AG09309 (cell line): Measurements from ENCODE around the gene IQCN.

ENCODE experiments used
- DNase-seq: peaks from one replicate; pipeline ENCODE4 v3.0.0-alpha.2; 2010; ENCODE audit warnings: low read depth
- H3K4me3 ChIP-seq: 2 replicates; pipeline ENCODE4 v1.5.1; 2011; ENCODE audit warnings: mild to moderate bottlenecking, low read depth, low read length, moderate library complexity; ENCODE audit not compliant: control insufficient read depth
- TF ChIP-seq, protein P1 (sequence below): IDR thresholded peaks from 2 replicates; pipeline ENCODE4 v1.5.1; 2011; ENCODE audit warnings: mild to moderate bottlenecking, low read depth, low read length, inconsistent platforms; ENCODE audit not compliant: insufficient read depth, control insufficient read depth; ENCODE audit errors: missing control alignments

The IQCN gene

DNA sequence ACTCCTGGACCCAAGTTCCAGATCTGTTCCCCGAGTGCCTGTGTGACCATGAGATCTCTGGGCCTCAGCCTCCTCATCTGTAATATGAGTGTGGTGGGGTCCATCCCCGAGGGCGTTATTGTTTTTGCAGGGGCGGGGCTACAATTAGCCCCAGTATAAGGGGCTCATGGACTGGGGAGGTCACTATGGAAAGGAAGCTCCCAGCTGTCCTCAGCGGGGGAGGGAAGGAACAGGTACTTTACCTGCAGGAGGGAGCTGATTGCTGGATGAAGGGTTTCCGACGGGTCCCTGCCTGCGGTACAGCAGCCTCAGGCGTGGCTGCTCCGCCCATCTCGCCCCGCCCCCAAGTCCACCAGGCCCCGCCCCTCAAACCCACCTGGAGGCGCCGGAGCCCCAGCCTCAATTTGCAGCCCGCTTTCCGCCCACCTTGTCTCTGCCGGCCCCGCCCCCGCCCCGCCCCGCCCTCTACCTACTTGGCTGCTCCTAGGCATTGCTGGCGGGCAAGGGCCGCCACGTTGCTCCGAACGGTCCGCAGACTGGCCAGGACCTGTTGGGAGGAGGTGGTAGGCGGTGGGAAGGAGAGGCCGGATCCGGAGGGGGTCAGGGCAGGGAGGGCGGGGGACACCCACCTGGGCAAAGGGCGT lies 53.5 kb downstream of the IQCN start:
- DNase-seq: no peak
- no peak overlapping the region for H3K4me3 ChIP-seq
- TF ChIP-seq, protein P1, sequence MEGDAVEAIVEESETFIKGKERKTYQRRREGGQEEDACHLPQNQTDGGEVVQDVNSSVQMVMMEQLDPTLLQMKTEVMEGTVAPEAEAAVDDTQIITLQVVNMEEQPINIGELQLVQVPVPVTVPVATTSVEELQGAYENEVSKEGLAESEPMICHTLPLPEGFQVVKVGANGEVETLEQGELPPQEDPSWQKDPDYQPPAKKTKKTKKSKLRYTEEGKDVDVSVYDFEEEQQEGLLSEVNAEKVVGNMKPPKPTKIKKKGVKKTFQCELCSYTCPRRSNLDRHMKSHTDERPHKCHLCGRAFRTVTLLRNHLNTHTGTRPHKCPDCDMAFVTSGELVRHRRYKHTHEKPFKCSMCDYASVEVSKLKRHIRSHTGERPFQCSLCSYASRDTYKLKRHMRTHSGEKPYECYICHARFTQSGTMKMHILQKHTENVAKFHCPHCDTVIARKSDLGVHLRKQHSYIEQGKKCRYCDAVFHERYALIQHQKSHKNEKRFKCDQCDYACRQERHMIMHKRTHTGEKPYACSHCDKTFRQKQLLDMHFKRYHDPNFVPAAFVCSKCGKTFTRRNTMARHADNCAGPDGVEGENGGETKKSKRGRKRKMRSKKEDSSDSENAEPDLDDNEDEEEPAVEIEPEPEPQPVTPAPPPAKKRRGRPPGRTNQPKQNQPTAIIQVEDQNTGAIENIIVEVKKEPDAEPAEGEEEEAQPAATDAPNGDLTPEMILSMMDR: no peak

DNA sequence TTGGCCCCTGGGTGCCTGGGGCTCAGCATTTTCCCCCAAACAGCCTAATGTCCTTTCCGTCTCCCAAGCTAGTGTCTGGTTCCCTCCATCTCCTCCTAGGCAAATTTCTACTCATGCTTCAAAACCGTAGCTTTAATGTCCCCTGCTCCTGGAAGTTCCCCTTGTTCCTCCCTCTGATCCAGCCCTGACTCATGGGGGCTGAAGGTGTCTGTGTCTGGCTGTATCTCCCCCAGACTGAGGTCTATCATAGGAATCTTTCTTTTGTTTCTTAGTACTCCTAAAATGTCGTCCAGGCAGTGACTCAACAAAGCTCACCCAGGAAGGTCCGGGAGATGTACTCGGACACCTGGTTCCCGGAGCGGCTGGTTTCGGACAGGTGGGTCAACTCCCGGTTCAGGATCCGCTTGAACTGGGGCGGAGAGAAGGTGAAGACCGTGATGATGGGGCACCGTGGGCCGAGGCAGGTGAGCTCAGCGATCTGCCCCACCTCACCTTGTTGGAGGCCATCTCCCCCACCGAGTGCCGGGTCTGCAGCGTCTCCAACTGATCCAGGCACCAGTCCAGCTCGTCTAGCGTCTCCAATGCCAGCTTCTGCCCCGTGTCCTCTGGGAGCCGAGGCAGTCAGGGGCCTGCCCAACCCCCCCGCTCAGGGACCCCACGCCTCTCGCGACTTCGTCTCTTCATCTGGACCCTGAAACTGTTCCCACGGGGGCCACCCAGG lies 54.2 kb downstream of the IQCN start:
- TF ChIP-seq, protein P1: no peak
- H3K4me3 ChIP-seq: no peak overlapping the region
- DNase-seq: no peak

DNA sequence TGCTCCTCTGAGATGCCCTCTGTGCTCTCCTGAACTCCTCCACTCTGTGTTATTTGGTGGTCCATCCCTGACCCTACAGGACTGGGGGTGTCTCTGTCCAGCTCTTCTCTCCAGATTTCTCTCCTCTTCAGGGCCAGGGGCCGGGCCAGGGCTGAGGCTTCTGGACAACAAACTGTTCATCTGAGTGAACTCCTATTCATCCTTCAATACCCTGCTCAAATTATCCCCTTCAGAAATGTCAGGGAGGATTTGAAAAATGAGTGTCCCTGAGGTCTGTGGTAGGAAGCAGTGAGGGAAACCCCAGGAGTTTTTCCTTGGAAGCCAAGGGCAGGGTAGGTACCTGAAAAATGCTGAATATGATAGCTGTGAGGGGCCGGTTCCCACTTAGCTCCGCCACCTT lies 55.7 kb downstream of the IQCN start:
- no peak for DNase-seq
- no peak overlapping the region for H3K4me3 ChIP-seq

GRCh38 chr19:18218159-18218558 lies 56.1 kb downstream of the IQCN start:
- TF ChIP-seq, protein P1: no peak
- DNase-seq: no peak
- H3K4me3 ChIP-seq: no peak overlapping the region

More for the DNA sequence above, 55.7 kb downstream of the IQCN start:
- TF ChIP-seq, protein P1: no peak

GRCh38 chr19:18216789-18217188 lies 57.5 kb downstream of the IQCN start:
- no peak for DNase-seq
- no peak overlapping the region for H3K4me3 ChIP-seq
- TF ChIP-seq, protein P1: no peak

- H3K4me3 ChIP-seq: no peak overlapping the region
- DNase-seq: no peak
- TF ChIP-seq, protein P1: no peak
Observed at GRCh38 chr19:18214779-18215433, 59.3 kb downstream of the IQCN start.
